Posterior cingulate gyrus (tissue), 11 donors: Measurements from ENCODE around the gene PFKFB4.

Experiments used
- DNase-seq, 10 donors: peaks; one replicate each; pipeline versions ENCODE4 v3.0.0 to v3.0.0-alpha.2; 2020 to 2021; ENCODE audit warnings: mixed read lengths in 3 of 10
- intact Hi-C: fragments of 100-400 bp; cut with DNase I; formaldehyde crosslinking; loops from one replicate; pipeline ENCODE4 v1.15.1; 2023

PFKFB4 gene

DNA sequence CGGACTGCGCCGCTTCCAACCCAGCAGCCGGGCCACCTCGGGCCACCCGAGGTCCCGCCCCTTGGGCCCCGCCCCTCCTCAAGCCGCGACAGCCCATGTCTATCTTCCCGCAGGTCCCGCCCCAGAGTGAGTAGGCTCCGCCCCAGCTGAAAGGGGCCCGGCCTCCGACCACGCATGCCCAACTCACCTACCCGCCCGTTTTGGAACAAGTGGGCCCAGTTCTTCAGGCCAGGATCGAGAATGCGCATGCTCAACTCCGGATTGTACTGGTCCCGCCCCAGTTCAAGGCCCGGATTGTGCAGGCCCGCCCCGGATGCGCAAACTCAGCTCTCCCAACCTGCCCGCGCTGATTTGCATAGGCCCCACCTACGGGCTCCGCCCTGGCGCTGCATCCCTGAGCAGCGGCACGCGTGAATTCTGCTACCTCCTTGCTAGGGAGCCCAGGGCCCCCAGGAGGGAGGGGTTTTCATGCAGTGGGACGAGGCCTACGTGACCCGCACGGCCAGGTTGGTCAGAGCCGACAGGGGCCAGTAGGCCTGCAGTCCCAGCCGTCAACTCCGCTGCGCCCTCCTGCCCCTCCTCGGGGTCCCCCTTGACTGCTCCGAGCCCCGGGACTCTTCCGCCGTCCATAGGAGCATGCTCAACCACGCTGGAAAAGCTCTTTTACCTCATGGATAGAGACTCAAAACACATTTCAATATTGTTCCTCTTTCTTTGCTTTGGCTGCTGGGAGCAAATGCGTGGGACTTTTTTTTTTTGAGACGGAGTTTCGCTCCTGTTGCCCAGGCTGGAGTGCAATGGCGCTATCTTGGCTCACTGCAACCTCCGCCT lies at the start of gene PFKFB4:
TSS of gene PFKFB4 (minus strand) at position 8 of the 831 bp plus-strand sequence. CDS start 26 bp downstream, outside the sequence.
- intact Hi-C loops, result loop anchor here (5.0 kb wide), 1 partner anchor 110 kb away; the partner anchor contains the start of gene ATRIP

DNA sequence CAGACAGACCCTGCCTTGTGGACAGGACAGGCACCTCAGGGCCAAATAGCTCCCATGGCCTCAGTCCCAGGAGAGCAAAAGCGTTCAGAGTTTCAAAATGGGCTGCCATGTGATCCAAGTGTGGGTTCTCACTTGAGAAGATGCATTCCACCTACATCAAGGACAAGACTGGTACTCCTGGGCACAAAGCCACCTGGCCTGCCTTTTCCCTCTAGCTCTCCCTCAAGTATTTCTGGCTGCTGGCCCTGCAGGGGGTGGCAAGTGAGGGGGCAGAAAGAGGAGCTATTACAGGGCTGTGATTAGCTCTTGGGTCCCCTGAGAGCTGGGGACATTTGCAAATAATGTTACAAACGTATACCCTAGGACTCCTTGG lies 45.0 kb upstream of the PFKFB4 start:
- peak in 8 of 10 donors; percentile 51 to 93 (median 68) for DNase-seq

More for the DNA sequence above, at the start of gene PFKFB4:
- peak; percentile 99 to 100 (median 100) for DNase-seq

DNA sequence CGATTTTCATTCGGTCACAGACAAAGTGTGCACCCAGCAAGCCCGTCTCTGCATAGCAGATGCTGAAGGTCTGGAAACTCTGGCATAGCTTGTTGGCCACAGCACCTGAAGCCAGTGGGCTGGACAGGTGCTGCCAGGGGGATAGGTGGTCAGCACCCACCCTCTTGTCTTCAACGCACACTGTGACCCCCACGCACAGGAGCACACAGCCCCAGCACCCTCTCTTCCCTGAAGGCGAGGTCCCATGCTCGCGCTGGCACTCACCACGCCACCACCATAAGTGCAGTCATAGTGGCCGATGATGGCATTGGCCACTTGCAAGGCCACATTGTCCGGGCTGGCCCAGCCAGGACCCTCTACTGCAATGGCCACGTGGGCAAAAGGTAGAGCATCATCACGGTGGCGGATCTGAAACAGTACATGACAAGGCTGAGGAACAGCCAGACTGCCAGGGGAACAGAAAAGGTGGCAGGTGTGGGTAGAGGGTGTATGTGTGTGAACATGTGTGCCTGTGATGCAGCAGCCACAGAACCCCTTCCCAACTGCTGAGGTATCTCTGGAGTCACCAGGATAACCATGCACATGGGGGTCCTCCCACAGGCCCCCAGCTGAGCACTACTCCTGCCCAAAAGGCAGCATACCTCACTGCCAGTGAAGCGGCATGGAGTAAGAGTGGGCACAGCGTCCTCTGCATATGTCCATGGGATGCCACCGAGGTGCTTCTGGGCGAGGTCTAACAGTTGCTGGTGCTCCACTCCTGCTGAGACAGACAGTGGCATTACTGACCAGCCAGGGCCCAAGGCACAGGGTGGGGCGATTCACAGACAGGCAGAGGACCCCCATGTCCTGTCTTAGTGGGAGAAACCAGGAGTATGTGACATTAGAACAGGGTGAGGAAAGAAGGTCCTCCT lies 44.4 kb upstream of the PFKFB4 start:
- intact Hi-C loops, result loop anchor here (5.0 kb wide), 1 partner anchor 39 kb away; the partner anchor contains the start of gene UCN2
- no peak for DNase-seq

More for the DNA sequence above, 45.0 kb upstream of the PFKFB4 start:
- intact Hi-C loops, result loop anchor here (5.0 kb wide), 1 partner anchor 39 kb away; the partner anchor contains the start of gene UCN2

DNA sequence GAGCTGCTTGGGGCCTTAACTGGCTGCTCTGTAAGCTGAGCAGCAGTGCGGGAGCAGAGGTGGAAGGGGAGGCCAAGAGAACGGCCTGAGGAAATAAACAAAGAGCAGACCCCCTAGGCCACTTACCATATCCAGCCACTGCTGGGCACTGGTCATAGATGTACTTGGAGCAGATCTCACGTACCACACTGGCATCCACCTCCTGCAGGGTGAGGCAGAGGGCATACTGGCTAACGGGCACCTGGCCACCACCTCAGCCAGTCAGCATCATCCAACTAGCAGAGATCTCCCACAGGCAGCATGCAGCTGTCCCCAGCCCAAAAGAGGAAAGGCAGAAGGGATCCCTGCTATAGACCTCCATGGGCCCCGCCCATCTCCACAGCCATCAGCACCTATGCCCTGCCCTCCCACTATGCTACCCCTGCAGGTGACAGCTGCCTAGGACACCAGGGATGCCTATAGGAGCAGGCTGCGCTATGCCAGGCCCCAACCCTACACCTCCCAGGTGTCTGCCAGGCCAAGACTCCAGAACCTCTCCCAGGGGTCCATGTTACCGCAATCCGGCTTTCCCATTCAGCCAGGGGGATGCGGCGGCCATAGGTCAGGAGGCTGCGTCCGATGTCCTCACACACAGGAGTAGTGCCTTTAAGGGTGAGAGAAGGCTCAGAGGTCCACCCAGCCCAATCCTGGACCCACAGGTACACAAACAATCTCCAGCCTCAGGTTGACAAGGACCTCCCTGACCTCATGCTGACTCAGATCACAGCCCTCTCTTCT lies 43.1 kb upstream of the PFKFB4 start:
- intact Hi-C loops, result loop anchor here (5.0 kb wide), 1 partner anchor 37 kb away; the partner anchor contains the start of gene UCN2
- no peak for DNase-seq

DNA sequence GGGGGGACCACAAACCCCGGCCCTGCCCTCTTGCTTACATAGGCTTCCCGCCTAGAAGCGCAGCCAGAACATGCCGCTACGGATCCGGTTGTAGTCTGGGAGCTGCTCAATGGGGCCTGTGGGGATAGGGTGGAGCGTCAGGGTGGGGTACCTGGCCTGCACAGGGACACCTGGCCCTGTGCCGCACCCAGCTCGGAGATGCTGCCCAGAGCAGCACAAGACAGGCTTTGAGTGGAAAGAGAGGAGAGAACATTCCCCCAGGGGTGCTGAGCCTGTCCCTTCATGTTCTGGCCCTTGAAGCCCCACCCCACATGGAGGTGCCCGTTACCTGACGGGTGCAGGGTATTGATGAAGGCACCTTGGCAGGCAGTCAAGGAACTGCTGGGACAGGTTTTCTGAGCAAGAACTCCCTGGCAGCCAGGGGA lies 42.5 kb upstream of the PFKFB4 start:
- peak in 1 of 10 donors; percentile 56 for DNase-seq
- intact Hi-C loops, result no loop called here

DNA sequence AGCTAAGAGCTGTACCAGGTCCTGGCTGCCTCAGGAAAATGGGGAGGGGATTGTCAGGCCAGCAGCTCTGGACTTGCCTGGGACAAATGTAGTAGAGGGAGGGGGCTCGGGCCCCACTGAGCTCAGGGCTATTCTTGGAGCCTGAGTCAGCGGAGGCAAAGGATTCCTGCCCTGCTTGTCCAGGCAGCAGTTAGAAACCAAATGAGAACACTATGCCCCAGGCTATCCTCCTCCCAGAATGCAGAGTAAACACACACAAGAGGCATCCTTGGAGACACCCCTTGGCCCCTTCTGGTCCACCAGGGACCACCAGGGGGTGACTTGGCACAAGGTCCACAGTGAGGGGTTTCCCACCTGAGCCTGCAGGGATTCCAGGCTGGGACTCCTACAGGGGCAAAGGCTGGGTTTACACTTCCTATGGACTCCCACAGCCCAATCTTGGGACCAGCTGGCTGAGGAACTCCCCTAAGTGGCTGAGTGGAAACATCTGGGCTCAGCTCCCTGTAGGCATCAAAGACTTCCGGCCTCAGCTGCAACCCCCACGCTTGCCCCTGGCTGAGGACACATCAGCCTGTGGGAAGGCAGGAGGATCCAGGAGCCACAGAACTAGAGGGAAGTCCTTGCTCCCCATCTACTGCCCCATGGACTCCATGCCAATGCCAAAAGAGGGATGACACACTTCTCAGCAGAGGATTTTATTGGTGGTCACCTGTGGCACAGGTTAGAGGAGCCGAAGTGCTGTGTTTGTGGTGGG lies 41.9 kb upstream of the PFKFB4 start:
- intact Hi-C loops, result no loop called here
- DNase-seq, result peak in 1 of 10 donors; percentile 61

DNA sequence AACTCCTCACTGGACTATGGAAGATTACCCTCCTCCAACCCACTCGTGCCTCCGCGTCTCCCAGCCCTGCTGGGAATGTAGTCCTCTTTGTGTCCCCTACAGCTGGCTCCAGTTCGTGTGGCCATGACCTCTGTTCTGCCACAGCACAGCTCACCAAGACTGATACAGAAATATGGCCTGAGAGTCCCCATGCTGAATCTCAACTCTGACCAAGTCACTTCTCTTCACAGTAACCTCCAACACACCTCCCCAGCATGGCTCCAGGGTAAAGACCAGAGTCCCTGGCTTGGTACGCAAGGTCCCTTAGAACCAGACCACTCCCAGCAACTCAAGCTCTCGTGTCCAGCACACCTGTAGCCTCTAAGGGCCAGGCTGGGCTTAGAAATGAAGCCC lies 40.8 kb upstream of the PFKFB4 start:
- intact Hi-C loops, result no loop called here
- no peak for DNase-seq

DNA sequence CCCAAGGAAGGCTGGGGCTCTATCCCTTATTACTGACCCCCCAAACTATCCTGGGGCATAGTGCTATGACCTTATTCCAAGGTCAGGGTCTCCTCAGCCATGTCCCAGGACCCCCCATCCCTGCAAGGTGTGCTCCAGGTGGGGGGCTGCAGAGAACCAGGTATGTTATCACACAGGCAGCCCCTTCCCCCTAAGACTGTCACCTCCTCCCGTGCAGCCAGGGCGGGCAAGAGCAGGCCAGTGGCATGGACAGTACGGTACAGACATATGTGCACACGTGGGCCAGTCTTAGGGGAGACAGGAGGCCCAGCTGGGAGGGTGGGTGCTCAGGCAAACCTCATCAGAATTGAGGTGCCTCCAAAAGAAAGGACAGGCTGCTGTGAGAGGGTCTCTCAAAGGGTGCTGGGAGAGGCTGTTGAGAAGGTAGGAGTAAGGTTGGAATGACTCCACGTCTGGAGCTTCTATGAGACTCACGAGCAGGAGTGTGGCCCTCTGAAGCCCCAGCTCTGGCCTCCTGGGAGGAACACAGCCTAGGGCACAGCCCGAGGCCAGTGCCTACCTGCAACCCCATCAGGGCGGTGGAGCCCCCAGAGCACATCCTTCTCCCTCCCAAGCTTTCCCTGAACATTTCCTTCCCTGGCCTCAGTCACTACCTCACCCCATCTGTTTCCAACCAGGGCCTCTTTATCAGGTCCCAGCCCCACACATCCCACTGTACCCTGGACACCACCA lies 40.2 kb upstream of the PFKFB4 start:
- intact Hi-C loops, result no loop called here
- DNase-seq, result no peak

DNA sequence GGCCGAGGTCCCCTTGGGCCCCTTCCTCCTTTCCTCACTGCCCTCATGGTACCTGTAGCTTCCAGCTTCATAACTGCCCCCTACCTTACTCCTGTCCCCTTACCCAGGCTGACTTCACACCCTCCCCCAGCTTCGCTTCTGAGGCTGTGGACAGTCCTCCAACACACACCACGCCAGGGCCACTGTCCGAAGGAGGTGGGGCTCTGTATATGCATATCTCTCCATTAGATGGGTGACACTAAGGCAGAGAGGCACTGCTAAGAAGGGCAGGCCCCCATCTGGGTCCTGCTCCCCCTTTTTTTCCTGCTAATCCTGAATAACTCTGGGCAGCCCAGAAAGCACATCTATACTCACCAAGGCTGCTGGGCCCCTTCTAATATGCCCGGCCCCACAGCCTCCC lies 39.6 kb upstream of the PFKFB4 start:
- no peak for DNase-seq

DNA sequence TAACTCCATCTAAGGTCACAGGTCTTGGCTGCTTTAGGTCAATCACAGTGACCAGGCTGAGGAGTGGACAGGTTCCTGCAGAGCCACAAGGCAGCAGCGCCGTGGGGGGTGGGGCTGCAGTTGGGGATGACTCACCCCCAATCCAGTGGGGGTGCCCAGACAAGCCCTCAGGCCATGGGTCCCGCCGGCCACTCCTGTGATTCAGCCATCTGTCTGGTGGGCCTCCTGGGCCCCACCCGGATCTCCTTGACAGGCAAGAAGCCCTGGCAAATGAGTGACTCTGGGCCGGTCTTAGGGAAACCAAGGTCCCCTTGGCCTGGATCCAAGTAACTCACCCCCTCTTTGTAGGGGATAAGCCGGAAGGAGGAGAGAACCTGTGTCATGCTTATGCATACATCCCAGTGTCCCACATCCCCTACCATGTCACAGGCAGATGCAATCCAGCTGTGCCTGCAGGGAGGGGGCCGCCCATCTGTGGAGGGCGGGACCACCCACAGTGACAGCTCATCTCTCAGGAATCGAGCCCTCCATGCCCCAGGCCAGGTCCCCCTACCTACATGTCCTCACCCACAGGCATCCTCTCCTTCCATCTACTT lies 39.0 kb upstream of the PFKFB4 start:
- DNase-seq, result peak in 2 of 10 donors; percentile 38 to 83
- intact Hi-C loops, result no loop called here

More for the DNA sequence above, 39.6 kb upstream of the PFKFB4 start:
- intact Hi-C loops, result no loop called here

DNA sequence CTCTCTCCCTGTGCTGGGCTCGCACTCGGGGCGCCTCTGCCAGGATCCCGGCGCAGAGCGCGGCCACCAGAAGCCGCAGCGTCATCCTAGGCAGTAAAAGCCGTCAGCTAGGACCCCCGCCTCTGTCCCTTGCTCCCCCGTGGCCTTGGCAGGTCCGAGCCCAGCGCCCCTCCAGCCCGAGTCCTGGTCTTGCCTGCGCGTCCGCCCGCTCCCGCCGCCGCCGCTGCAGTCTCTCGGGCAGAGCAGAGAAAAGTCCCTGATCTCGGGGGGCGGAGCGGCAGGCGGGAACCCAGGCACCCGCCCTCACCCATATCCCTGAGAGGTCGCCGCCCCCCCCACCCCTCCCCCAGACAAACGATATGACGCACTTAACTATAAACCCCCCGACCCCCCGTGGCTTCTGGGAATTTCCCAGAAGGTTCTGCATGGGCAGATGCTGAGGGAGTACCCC lies 38.5 kb upstream of the PFKFB4 start, which contains the start of gene COL7A1:
TSS of gene COL7A1 (minus strand) at position 255 of the 451 bp plus-strand sequence. CDS start at position 85, 170 bp downstream.
- no peak for DNase-seq
- intact Hi-C loops, result no loop called here

DNA sequence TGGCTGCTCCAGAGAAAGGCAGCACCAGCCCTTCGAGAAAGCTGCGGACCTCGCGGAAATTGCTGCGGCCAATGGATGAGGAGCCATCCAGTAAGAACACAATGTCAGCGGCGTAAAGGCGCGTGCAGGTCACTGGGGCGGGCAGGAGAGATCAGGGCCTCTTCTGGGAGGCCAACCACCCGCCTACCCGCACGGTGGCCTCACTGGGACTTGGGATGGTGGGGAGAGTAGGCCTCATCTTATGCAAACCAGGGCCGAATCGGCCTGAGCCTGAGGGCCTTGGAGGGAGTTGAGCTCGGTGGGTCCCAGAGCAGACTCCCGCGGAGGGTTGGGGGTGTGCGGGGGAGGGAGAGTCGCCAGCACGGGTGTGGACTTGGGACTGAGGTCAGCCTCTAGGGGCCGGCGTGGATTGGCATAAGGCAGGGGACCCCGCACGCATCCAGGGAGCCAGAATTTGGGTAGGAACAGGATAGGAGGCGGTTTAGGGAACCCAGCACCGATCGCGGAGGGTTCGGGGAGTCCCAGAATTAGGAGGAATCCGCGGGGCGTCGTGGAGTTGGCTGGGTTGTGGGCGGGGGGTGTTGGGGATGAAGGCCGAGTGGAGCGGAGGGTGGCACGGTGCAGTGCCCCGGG lies 37.9 kb upstream of the PFKFB4 start:
- DNase-seq, result no peak

DNA sequence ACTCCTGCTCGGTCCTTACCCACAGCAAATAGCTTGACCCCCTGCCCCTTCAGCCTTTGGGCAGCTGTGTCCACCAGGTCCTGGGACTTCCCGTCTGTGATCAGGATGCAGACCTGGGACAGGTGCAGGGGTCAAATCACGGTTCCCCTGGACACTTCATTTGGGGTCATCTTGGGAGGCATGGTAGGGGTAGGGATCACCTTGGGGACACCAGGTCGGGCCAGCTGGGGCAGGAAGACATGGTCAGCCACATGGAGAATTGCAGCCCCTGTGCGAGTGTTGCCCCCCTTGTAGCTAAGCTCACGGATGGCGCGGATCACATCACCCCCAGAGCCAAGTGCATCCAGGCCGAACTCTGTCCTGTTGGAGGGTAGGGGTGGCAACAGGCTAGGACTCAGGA lies 36.7 kb upstream of the PFKFB4 start:
- no peak for DNase-seq
- intact Hi-C loops, result no loop called here

More for the DNA sequence above, 37.9 kb upstream of the PFKFB4 start:
- intact Hi-C loops, result no loop called here

DNA sequence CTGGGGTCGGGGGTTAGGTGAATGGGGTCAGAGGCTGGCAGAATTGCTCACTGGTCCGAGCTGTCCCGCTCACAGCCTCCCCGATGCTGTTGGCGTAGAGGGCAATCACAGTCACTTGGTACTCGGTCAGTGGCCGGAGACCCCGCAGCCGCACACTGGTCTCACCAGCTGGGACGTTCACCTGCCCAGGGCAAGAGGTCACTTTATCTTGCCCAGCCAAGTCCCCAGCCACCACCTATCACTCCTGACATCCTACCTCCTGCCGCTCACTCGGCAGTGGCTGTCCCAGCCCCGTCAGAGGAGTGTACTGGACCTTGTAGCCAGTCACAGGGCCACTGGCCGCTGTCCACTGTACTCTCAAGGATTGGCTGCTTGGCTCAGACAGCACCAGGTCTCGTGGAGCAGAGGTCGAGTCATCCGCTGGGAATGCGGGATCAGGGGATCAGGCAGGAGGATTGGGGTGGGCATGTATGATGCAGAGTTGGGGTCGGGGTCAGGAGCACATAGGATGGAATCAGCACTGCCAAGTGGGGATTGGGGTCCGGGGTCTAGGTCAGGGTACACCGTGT lies 36.0 kb upstream of the PFKFB4 start:
- intact Hi-C loops, result no loop called here
- no peak for DNase-seq

DNA sequence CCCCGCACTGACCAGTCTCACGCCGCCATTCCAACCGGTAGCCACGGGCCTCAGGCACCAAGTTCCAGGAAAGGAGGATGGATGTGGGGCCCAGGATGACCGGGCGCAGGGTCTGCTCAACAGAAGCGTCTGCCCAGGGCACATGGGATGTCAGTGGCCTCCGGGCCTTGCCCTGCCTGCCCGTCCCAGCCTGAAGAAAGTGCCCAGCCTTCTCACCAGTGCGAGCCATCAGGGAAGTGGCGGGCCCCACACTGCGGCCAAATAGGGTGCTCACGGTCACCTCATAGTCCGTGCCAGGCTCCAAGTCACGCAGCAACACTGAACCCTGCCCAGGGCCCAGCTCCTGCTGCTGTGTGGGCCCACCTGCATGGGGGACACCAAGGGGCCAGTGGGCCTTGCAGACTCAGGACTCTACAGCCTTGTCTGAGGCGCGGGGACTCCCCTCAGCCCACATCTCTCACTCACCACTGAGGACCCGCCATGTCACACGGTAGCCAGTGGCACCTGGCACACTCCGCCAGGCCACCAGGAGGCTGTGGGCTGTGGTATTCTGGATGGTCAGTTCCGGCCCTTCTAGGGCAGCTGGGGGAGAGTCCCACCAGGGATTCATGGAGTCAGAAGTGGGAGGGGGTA lies 35.4 kb upstream of the PFKFB4 start:
- peak in 1 of 10 donors; percentile 70 for DNase-seq
- intact Hi-C loops, result no loop called here

DNA sequence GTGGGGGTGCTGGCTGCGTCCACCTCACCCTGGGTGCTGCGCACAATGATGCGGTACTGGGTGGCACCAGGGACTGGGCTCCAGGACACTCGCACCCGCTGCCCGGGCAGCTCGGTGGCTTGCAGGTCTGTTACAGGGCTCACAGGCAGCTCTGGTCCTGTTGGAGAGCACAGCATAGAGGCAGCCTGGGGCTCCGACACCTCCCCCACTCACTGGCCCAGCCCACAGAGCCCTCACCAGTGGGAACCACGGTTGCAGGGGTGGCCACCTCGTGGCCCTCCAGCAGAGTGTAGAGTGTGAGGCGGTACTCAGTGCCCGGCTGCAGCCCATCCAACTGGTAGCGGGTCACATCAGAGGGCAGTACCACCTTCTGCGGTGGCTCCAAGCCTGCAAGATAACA lies 34.8 kb upstream of the PFKFB4 start:
- intact Hi-C loops, result no loop called here
- DNase-seq, result no peak

DNA sequence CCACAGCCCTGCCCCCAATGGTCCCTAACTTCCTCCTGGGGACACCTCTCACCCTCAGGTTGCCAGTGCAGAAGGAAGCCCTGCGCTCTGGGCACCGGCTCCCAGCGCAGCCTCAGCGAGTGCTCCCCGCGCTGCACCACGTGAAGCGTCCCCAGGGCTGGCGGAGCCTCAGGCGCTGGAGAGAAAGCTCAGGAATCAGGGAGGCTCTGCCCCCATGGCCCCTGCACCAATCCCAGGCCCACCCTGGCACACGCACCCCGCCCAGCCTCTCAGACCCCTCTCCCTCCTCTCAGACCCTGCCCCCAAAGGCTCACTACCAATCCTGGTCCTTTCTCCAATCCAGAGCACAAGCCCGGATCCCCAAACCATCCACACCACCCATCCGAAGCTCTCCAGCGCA lies 31.6 kb upstream of the PFKFB4 start:
- intact Hi-C loops, result no loop called here

More for the DNA sequence above, 31.6 kb upstream of the PFKFB4 start:
- DNase-seq, result no peak
